ENCODE results near the gene ZWILCH. TPM values are rescaled to one million over a fixed set of nuclear protein-coding genes. Genes with fewer than 3 reads are reported as not detected.
A peak's percentile ranks its signal among the peaks of the same experiment; 100 is the strongest.

The ZWILCH gene
- total and polyA plus RNA-seq, 9 of the 15 experiments (the other 6 are each of a cell fraction or from before 2014, with no cell fraction given): 32.8 to 94.2 (median 52.1) TPM

DNA sequence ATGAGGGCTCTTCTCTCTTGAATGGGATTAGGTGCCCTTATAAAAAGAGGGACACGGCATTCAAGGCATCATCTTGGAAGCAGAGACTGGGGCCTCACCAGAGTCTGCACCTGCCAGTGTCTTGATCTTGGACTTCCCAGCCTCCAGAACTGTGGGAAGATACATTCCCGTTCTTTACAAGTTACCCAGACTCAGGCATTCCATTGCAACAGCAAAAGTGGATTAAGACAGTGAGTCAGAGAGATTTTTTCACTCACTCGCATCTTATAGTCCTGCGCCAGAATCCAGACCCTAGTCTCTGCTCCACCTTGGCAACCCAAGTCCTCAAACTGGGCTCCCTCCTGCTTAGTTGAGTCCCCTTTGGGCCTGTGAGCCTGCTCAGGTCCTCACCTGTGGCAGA, 58.0 kb downstream of the ZWILCH start:
- no peak overlapping the region for H3K27ac ChIP-seq (ENCODE audit: extremely low read depth, low read depth, low read length)
- peaks cover 10 to 28% of the 10 kb centered on the region in 2 experiments; a peak in 4 of 5 replicates for H3K4me1 ChIP-seq (replicated peaks in 1 of 2; ENCODE audit: control insufficient read depth in 2 of 2, insufficient read depth in 2 of 2, low read length in 2 of 2)
- no peaks in the 10 kb centered on the region for H3K27me3 ChIP-seq (ENCODE audit: control insufficient read depth in 2 of 2, insufficient read depth in 2 of 2, low read length in 2 of 2)
- no peaks in the 10 kb centered on the region for H3K9me3 ChIP-seq (replicated peaks; ENCODE audit: control insufficient read depth, insufficient read depth, low read depth, low read length)
- H4K20me1 ChIP-seq (replicated peaks; ENCODE audit: control insufficient read depth, insufficient read depth, low read length): no peaks in the 10 kb centered on the region
- TF ChIP-seq SPI1 (IDR thresholded peaks at IDR 0.05; ENCODE audit: borderline replicate concordance, low read depth, low read length): 0 out of 2 replicates have a peak, but pooled peaks have one; percentile 4
- no peak for TF ChIP-seq WHSC1 (IDR thresholded peaks at IDR 0.05; ENCODE audit: low read length)
- H3K9me1 ChIP-seq (ENCODE audit: control insufficient read depth, insufficient read depth, low read length): no peaks in the 10 kb centered on the region
- H3K79me2 ChIP-seq (ENCODE audit: control insufficient read depth, insufficient read depth, low read length): no peaks in the 10 kb centered on the region
- ATAC-seq (no peak), FAIRE-seq (no peak), DNase-seq (ENCODE audit: extremely low read depth in 1 of 4, low spot score in 3 of 4) (no peak)
- BruUV-seq (replicated peaks): no TSS peak
- in situ Hi-C loops (cut with MboI) (no loop called here), intact Hi-C loops (cut with micrococcal nuclease) (no loop called here)
- ChIA-PET POLR2A (interaction anchor here (0.8 kb wide), 1 partner anchor 18 kb away, joined by 3 read pairs; no protein-coding TSS in a partner anchor), CTCF (ENCODE audit: low intra/inter-chr PET ratio) (no interaction called here)
- H3K9ac ChIP-seq (ENCODE audit: insufficient read depth in 1 of 2, low read depth in 2 of 2, low read length in 2 of 2): no peak overlapping the region
- H3K36me3 ChIP-seq (ENCODE audit: control insufficient read depth, insufficient read depth, low read length): no peaks in the 10 kb centered on the region
- WGBS (ENCODE audit: insufficient coverage, low coverage, missing lambda C conversion rate): 66% methylated on average over 4 of the region's 4 CpGs
- no peak overlapping the region for H3K4me2 ChIP-seq (ENCODE audit: insufficient read depth, low read length)
- no peak overlapping the region for H3K4me3 ChIP-seq
- no peak overlapping the region for H2AFZ ChIP-seq (ENCODE audit: low read depth, low read length)

DNA sequence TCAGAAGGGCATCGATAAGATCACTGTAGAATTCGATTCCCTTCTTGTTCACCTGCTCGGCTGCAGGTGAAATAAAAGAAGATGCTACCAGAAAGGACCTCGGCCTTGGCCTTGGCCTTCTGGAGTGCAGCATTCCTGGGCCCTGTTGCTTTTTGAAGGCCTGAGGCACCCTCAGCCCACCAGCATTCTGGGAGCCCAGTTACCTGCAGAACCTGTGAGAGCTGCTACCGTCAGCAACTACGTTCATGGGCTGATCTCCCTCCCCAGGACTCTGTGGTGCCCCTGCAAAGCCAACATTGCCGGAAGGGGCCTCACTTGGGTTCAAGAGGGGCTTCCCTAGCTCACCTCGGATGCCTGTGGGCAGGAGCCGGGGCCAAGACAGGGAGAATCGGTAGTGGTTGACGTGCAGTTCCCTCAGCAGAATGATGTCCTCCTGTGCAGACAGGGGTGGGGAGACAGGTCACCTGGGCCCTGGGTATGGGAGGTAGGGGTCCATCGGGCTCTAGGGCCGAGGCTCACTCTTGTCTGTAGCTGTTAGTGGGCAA, 58.5 kb downstream of the ZWILCH start:
- H3K9me1 ChIP-seq (ENCODE audit: control insufficient read depth, insufficient read depth, low read length): no peaks in the 10 kb centered on the region
- H4K20me1 ChIP-seq (replicated peaks; ENCODE audit: control insufficient read depth, insufficient read depth, low read length): no peaks in the 10 kb centered on the region
- FAIRE-seq (no peak), DNase-seq (ENCODE audit: extremely low read depth in 1 of 4, low spot score in 3 of 4) (no peak), ATAC-seq (no peak)
- no peaks in the 10 kb centered on the region for H3K36me3 ChIP-seq (ENCODE audit: control insufficient read depth, insufficient read depth, low read length)
- H3K9me3 ChIP-seq (replicated peaks; ENCODE audit: control insufficient read depth, insufficient read depth, low read depth, low read length): no peaks in the 10 kb centered on the region
- H3K27me3 ChIP-seq (ENCODE audit: control insufficient read depth in 2 of 2, insufficient read depth in 2 of 2, low read length in 2 of 2): no peaks in the 10 kb centered on the region
- ChIA-PET CTCF (ENCODE audit: low intra/inter-chr PET ratio) (no interaction called here), POLR2A (interaction anchor here (0.7 to 0.8 kb wide), 2 partner anchors 18 to 152 kb away, joined by 3 read pairs; no protein-coding TSS in a partner anchor)
- H3K79me2 ChIP-seq (ENCODE audit: control insufficient read depth, insufficient read depth, low read length): no peaks in the 10 kb centered on the region
- no peak overlapping the region for H2AFZ ChIP-seq (ENCODE audit: low read depth, low read length)
- intact Hi-C loops (cut with micrococcal nuclease): no loop called here
- in situ Hi-C loops (cut with MboI): no loop called here
- no peak overlapping the region for H3K27ac ChIP-seq (ENCODE audit: extremely low read depth, low read depth, low read length)
- WGBS (ENCODE audit: insufficient coverage, low coverage, missing lambda C conversion rate): 48% methylated on average over 13 of the region's 13 CpGs
- H3K4me3 ChIP-seq: no peak overlapping the region
- H3K9ac ChIP-seq (ENCODE audit: insufficient read depth in 1 of 2, low read depth in 2 of 2, low read length in 2 of 2): peak overlapping the region in 1 of 2 experiments; percentile 40; a peak in 1 of 4 replicates
- no TSS peak for BruUV-seq (replicated peaks)
- no peak overlapping the region for H3K4me2 ChIP-seq (ENCODE audit: insufficient read depth, low read length)
- H3K4me1 ChIP-seq (replicated peaks in 1 of 2; ENCODE audit: control insufficient read depth in 2 of 2, insufficient read depth in 2 of 2, low read length in 2 of 2): peaks cover 10 to 28% of the 10 kb centered on the region in 2 experiments; a peak in 4 of 5 replicates
- TF ChIP-seq, protein P1, sequence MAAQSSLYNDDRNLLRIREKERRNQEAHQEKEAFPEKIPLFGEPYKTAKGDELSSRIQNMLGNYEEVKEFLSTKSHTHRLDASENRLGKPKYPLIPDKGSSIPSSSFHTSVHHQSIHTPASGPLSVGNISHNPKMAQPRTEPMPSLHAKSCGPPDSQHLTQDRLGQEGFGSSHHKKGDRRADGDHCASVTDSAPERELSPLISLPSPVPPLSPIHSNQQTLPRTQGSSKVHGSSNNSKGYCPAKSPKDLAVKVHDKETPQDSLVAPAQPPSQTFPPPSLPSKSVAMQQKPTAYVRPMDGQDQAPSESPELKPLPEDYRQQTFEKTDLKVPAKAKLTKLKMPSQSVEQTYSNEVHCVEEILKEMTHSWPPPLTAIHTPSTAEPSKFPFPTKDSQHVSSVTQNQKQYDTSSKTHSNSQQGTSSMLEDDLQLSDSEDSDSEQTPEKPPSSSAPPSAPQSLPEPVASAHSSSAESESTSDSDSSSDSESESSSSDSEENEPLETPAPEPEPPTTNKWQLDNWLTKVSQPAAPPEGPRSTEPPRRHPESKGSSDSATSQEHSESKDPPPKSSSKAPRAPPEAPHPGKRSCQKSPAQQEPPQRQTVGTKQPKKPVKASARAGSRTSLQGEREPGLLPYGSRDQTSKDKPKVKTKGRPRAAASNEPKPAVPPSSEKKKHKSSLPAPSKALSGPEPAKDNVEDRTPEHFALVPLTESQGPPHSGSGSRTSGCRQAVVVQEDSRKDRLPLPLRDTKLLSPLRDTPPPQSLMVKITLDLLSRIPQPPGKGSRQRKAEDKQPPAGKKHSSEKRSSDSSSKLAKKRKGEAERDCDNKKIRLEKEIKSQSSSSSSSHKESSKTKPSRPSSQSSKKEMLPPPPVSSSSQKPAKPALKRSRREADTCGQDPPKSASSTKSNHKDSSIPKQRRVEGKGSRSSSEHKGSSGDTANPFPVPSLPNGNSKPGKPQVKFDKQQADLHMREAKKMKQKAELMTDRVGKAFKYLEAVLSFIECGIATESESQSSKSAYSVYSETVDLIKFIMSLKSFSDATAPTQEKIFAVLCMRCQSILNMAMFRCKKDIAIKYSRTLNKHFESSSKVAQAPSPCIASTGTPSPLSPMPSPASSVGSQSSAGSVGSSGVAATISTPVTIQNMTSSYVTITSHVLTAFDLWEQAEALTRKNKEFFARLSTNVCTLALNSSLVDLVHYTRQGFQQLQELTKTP (IDR thresholded peaks at IDR 0.05; ENCODE audit: low read depth in 1 of 2, partially characterized antibody in 2 of 2): no peak
- TF ChIP-seq, protein P2, sequence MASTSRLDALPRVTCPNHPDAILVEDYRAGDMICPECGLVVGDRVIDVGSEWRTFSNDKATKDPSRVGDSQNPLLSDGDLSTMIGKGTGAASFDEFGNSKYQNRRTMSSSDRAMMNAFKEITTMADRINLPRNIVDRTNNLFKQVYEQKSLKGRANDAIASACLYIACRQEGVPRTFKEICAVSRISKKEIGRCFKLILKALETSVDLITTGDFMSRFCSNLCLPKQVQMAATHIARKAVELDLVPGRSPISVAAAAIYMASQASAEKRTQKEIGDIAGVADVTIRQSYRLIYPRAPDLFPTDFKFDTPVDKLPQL (IDR thresholded peaks at IDR 0.05; ENCODE audit: extremely low read depth, insufficient read length): no peak
- TF ChIP-seq, protein P3, sequence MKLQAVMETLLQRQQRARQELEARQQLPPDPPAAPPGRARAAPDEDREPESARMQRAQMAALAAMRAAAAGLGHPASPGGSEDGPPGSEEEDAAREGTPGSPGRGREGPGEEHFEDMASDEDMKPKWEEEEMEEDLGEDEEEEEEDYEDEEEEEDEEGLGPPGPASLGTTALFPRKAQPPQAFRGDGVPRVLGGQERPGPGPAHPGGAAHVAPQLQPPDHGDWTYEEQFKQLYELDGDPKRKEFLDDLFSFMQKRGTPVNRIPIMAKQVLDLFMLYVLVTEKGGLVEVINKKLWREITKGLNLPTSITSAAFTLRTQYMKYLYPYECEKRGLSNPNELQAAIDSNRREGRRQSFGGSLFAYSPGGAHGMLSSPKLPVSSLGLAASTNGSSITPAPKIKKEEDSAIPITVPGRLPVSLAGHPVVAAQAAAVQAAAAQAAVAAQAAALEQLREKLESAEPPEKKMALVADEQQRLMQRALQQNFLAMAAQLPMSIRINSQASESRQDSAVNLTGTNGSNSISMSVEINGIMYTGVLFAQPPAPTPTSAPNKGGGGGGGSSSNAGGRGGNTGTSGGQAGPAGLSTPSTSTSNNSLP (IDR thresholded peaks at IDR 0.05; ENCODE audit: borderline replicate concordance, low read depth, low read length): no peak
- no peak for TF ChIP-seq SMAD2 (IDR thresholded peaks at IDR 0.05; ENCODE audit: low read depth, low read length)
- TF ChIP-seq POLR2A (conservative IDR thresholded peaks at IDR 0.05): no peak
- TF ChIP-seq MEF2A (IDR thresholded peaks at IDR 0.05; ENCODE audit: control insufficient read depth, low read depth, low read length): no peak
- no peak for TF ChIP-seq SMARCE1 (IDR thresholded peaks at IDR 0.05)
